ENCODE data around the gene SPRY4. TPM values are rescaled to one million over a fixed set of nuclear protein-coding genes. Genes with fewer than 3 reads are reported as not detected.
"Not testable (repeated sequence)": the region's sequence is repeated elsewhere in the genome, so short reads cannot be mapped to it uniquely, and the experiment has no call there.

SPRY4 gene
- total RNA-seq, 1 donor from 2014 or later, result 42.1 TPM

DNA sequence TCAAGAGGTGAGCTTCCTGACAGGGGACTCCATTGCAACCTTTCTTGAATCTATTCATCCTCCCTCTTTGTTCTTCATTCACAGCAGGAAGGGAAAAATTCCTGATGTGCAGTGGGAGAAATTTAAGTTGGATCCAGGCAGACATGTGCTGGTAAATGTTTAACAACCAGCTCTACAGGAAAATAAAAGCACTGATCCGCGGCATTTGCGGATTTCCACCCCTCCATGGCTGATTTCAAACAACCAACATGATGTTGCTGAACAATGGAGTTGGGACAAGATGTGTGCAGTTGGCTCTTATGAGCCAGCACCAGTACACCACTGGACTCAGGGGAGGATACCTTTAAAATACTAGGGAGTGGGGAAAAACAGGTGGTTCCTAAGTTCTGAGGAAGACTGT is 47.0 kb downstream of the SPRY4 start:
- no peaks in the 10 kb centered on the region for H3K9me3 Mint-ChIP-seq
- H3K27ac Mint-ChIP-seq (ENCODE audit: unreplicated experiment), result no peak overlapping the region
- TF ChIP-seq, protein P1, sequence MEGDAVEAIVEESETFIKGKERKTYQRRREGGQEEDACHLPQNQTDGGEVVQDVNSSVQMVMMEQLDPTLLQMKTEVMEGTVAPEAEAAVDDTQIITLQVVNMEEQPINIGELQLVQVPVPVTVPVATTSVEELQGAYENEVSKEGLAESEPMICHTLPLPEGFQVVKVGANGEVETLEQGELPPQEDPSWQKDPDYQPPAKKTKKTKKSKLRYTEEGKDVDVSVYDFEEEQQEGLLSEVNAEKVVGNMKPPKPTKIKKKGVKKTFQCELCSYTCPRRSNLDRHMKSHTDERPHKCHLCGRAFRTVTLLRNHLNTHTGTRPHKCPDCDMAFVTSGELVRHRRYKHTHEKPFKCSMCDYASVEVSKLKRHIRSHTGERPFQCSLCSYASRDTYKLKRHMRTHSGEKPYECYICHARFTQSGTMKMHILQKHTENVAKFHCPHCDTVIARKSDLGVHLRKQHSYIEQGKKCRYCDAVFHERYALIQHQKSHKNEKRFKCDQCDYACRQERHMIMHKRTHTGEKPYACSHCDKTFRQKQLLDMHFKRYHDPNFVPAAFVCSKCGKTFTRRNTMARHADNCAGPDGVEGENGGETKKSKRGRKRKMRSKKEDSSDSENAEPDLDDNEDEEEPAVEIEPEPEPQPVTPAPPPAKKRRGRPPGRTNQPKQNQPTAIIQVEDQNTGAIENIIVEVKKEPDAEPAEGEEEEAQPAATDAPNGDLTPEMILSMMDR (conservative IDR thresholded peaks at IDR 0.05), result no peak
- no peak overlapping the region for H3K4me3 Mint-ChIP-seq
- H3K4me1 Mint-ChIP-seq, result peaks cover 41% of the 10 kb centered on the region
- no peaks in the 10 kb centered on the region for H3K36me3 Mint-ChIP-seq (ENCODE audit: low read depth)
- DNase-seq (ENCODE audit: low read depth, low spot score), result no peak
- no peaks in the 10 kb centered on the region for H3K27me3 Mint-ChIP-seq (ENCODE audit: low read depth)

DNA sequence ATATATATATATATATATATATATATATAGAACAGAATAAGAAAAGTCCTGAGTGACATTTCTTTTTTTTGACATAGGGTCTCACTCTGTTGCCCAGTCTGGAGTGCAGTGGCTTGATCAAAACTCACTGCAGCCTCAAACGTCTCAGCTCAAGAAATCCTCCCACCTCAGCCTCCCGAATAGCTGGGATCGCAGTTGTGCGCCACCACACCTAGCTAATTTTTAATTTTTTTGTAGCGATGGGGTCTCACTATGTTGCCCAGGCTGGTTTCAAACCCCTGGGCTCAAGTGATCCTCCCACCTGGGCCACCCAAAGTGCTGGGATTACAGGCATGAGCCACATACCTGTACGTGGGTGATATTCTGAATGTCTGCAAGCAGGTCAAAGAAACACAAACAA is 48.3 kb downstream of the SPRY4 start:
- no peak overlapping the region for H3K4me3 Mint-ChIP-seq

DNA sequence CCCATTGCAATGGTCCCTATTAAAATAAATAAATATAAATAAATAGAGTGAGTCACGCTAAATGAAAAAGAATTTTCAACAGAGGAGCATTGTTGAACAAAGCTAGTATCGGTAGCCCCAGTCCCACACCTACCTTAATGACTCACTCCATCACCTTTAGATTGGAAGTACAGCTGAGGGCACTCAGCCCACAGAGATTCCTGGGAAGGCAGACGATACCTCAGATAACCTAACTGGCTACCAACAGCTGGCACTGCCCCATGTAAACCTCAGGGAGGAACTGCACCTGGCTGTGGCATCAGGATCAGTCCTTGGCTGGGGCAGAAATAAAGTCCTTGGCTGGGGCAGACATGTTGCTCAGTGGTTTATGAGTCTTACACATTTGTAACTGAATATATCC is 49.3 kb downstream of the SPRY4 start:
- no peak for DNase-seq (ENCODE audit: low read depth, low spot score)
- Mint-ChIP-seq H3K36me3 (ENCODE audit: low read depth) (no peaks in the 10 kb centered on the region), H3K4me3 (no peak overlapping the region), H3K9me3 (no peaks in the 10 kb centered on the region), H3K27me3 (ENCODE audit: low read depth) (no peaks in the 10 kb centered on the region), H3K4me1 (peaks cover 24% of the 10 kb centered on the region), H3K27ac (ENCODE audit: unreplicated experiment) (no peak overlapping the region)
- TF ChIP-seq, protein P1 (conservative IDR thresholded peaks at IDR 0.05), result no peak

More for the DNA sequence above, 48.3 kb downstream of the SPRY4 start:
- H3K27me3 Mint-ChIP-seq (ENCODE audit: low read depth), result no peaks in the 10 kb centered on the region
- H3K27ac Mint-ChIP-seq (ENCODE audit: unreplicated experiment), result no peak overlapping the region
- DNase-seq (ENCODE audit: low read depth, low spot score), result no peak
- H3K9me3 Mint-ChIP-seq, result no peaks in the 10 kb centered on the region
- TF ChIP-seq, protein P1 (conservative IDR thresholded peaks at IDR 0.05), result no peak
- H3K4me1 Mint-ChIP-seq, result peaks cover 34% of the 10 kb centered on the region
- no peaks in the 10 kb centered on the region for H3K36me3 Mint-ChIP-seq (ENCODE audit: low read depth)

DNA sequence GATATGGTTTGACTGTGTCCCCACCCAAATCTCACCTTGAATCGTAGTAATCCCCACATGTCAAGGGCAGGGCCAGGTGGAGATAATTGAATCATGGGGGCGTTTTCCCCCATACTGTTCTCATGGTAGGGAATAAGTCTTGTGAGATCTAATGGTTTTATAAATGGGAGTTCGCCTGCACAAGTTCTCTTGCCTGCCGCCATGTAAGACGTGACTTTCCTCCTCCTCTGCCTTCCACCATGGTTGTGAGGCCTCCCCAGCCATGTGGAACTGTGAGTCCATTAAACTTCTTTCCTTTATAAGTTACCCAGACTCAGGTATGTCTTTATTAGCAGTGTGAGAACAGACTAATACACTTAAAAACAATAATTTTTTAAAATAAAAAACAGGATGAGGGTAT is 52.2 kb downstream of the SPRY4 start:
- H3K4me1 Mint-ChIP-seq; DNase-seq (ENCODE audit: low read depth, low spot score); H3K36me3 Mint-ChIP-seq (ENCODE audit: low read depth); H3K9me3 Mint-ChIP-seq; H3K27me3 Mint-ChIP-seq (ENCODE audit: low read depth); H3K27ac Mint-ChIP-seq (ENCODE audit: unreplicated experiment); H3K4me3 Mint-ChIP-seq: not testable (repeated sequence)

DNA sequence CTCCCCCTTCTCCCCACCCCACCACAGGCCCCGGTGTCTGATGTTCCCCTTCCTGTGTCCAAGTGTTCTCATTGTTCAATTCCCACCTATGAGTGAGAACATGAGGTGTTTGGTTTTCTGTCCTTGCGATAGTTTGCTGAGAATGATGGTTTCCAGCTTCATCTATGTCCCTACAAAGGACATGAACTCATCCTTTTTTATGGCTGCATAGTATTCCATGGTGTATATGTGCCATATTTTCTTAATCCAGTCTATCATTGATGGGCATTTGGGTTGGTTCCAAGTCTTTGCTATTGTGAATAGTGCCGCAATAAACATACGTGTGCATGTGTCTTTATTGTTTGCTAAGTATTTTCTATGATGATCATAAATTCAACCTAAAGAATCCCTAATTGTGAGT is 60.7 kb downstream of the SPRY4 start:
- H3K36me3 Mint-ChIP-seq (ENCODE audit: low read depth); H3K4me3 Mint-ChIP-seq; H3K27ac Mint-ChIP-seq (ENCODE audit: unreplicated experiment); H3K27me3 Mint-ChIP-seq (ENCODE audit: low read depth); DNase-seq (ENCODE audit: low read depth, low spot score); H3K9me3 Mint-ChIP-seq: not testable (repeated sequence)
- peaks cover 20% of the 10 kb centered on the region for H3K4me1 Mint-ChIP-seq

DNA sequence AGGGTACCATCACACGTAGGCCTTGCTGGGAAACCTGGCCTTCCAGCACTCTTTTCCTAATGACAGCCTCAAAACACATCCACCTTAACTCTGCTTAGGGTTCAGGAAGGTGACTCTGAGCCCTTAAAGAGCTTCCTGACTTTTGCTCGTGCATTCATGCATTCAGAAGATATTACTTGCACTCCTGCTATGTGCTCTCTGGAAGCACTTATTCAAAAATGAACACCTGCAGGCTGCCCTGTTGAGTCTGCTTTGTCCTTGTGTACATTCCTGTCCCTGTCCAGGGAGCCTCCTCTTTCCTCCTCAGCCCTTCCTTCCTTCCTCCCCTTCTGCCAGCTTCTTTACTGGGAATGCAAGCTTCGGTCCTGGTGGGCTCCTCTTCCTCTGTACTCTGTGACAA is 61.5 kb downstream of the SPRY4 start:
- H3K27me3 Mint-ChIP-seq (ENCODE audit: low read depth), result no peaks in the 10 kb centered on the region

More for the DNA sequence above, 61.5 kb downstream of the SPRY4 start:
- Mint-ChIP-seq H3K4me1 (peaks cover 17% of the 10 kb centered on the region), H3K27ac (ENCODE audit: unreplicated experiment) (no peak overlapping the region), H3K36me3 (ENCODE audit: low read depth) (no peaks in the 10 kb centered on the region), H3K9me3 (no peaks in the 10 kb centered on the region), H3K4me3 (no peak overlapping the region)
- no peak for DNase-seq (ENCODE audit: low read depth, low spot score)
- TF ChIP-seq, protein P1 (conservative IDR thresholded peaks at IDR 0.05), result no peak
